Activated T-cell treated with anti-CD3 and anti-CD28 coated beads for 4 hours (primary cell): ENCODE measurements around the gene ATP5ME.
"Not testable (repeated sequence)": the region's sequence is repeated elsewhere in the genome, so short reads cannot be mapped to it uniquely, and the experiment has no call there.

Source experiments
- DNase-seq: peaks from one replicate; pipeline ENCODE4 v3.0.0-alpha.2; 2020

Gene ATP5ME

GRCh38 chr4:674172-675035 lies at the start of gene ATP5ME, which contains the start of gene MYL5:
TSS of gene ATP5ME (minus strand) at chr4:674276. CDS start at chr4:674247, 29 bp downstream.
TSS of gene MYL5 (plus strand) at chr4:674542. CDS start at chr4:678027, 3,485 bp downstream.
- DNase-seq: peak; percentile 96

GRCh38 chr4:722851-723360 lies 48.8 kb upstream of the ATP5ME start:
- no peak for DNase-seq

GRCh38 chr4:722169-722725 lies 48.2 kb upstream of the ATP5ME start:
- no peak for DNase-seq

- DNase-seq: no peak
Measured at GRCh38 chr4:721261-722168, 47.4 kb upstream of the ATP5ME start.

- no peak for DNase-seq
Measured at GRCh38 chr4:720111-720860, 46.2 kb upstream of the ATP5ME start.

- DNase-seq: no peak
Measured at GRCh38 chr4:718460-718859, 44.4 kb upstream of the ATP5ME start.

- no peak for DNase-seq
Measured at GRCh38 chr4:717601-718320, 43.7 kb upstream of the ATP5ME start.

- no peak for DNase-seq
Measured at GRCh38 chr4:714087-714486, 40.0 kb upstream of the ATP5ME start.

GRCh38 chr4:712916-713632 lies 39.0 kb upstream of the ATP5ME start:
- no peak for DNase-seq

- no peak for DNase-seq
Measured at GRCh38 chr4:712093-712492, 38.0 kb upstream of the ATP5ME start.

- DNase-seq: no peak
Measured at GRCh38 chr4:710916-711315, 36.8 kb upstream of the ATP5ME start.

- DNase-seq: no peak
Measured at GRCh38 chr4:710116-710515, 36.0 kb upstream of the ATP5ME start.

- no peak for DNase-seq
Measured at GRCh38 chr4:709348-709747, 35.3 kb upstream of the ATP5ME start.

- no peak for DNase-seq
Measured at GRCh38 chr4:708631-708933, 34.5 kb upstream of the ATP5ME start.

- DNase-seq: no peak
Measured at GRCh38 chr4:707929-708630, 34.0 kb upstream of the ATP5ME start.

GRCh38 chr4:706834-707598 lies 32.9 kb upstream of the ATP5ME start:
- DNase-seq: no peak

GRCh38 chr4:706083-706633 lies 32.1 kb upstream of the ATP5ME start:
- DNase-seq: not testable (repeated sequence)

- peak; percentile 96 for DNase-seq
Measured at GRCh38 chr4:705278-706082, 31.4 kb upstream of the ATP5ME start, which contains the start of gene PCGF3. TSS of gene PCGF3 (plus strand) at chr4:705832. CDS start at chr4:733681, 27,849 bp downstream.

GRCh38 chr4:704971-705277 lies 30.8 kb upstream of the ATP5ME start:
- DNase-seq: no peak
